K562 (cell line): ENCODE results near the gene PTGES3L. TPM values are rescaled to one million over a fixed set of nuclear protein-coding genes. Genes with fewer than 3 reads are reported as not detected.

Source experiments
- CBFA2T2 ChIP-seq: fragments of 450-650 bp; conservative IDR thresholded peaks from 2 replicates; pipeline ENCODE4 v1.6.1; 2017; ENCODE audit warnings: mild to moderate bottlenecking
- GABPB1 ChIP-seq: sonication (generic); formaldehyde crosslinking; IDR thresholded peaks from 2 replicates; pipeline ENCODE4 v1.8.0; 2022; ENCODE audit warnings: mild to moderate bottlenecking, missing genetic modification reagents
- GATA2 ChIP-seq: sonication (generic); formaldehyde crosslinking; IDR thresholded peaks from 2 replicates; pipeline ENCODE4 v1.4.0; 2020; ENCODE audit warnings: mild to moderate bottlenecking, missing genetic modification reagents
- KDM5B ChIP-seq: fragments of 200-600 bp; sonication (generic); IDR thresholded peaks from 2 replicates; pipeline ENCODE4 v1.6.1; 2012; ENCODE audit warnings: low read depth, mild to moderate bottlenecking, moderate library complexity, low read length, control low read depth, inconsistent platforms; ENCODE audit not compliant: insufficient replicate concordance
- MBD2 ChIP-seq: sonication (generic); IDR thresholded peaks from 2 replicates; pipeline ENCODE4 v1.6.1; 2016; ENCODE audit warnings: low read depth, borderline replicate concordance
- MCM5 ChIP-seq: fragments of 450-650 bp; IDR thresholded peaks from 2 replicates; pipeline ENCODE4 v1.6.1; 2016; ENCODE audit warnings: low read depth
- NCOA6 ChIP-seq: fragments of 450-650 bp; IDR thresholded peaks from 2 replicates; pipeline ENCODE4 v1.6.1; 2017; ENCODE audit warnings: mild to moderate bottlenecking
- OTX1 ChIP-seq: fragments of 450-650 bp; formaldehyde crosslinking; IDR thresholded peaks from 2 replicates; pipeline ENCODE4 v1.4.0; 2022; ENCODE audit warnings: mild to moderate bottlenecking
- PCBP1 ChIP-seq: fragments of 200-400 bp; formaldehyde crosslinking; IDR thresholded peaks from 2 replicates; pipeline ENCODE4 v1.6.1; 2018; ENCODE audit warnings: mild to moderate bottlenecking, low read depth, low read length; ENCODE audit not compliant: poor library complexity, severe bottlenecking
- PHF8 ChIP-seq: fragments of 200-600 bp; sonication (generic); IDR thresholded peaks from 2 replicates; pipeline ENCODE4 v1.6.1; 2012; ENCODE audit warnings: mixed run types, mild to moderate bottlenecking, inconsistent platforms, low read length, moderate library complexity, borderline replicate concordance
- SAP30 ChIP-seq: fragments of 200-600 bp; sonication (generic); IDR thresholded peaks from 2 replicates; pipeline ENCODE4 v1.6.1; 2012; ENCODE audit warnings: borderline replicate concordance, low read depth, mild to moderate bottlenecking, moderate library complexity, low read length, control low read depth, inconsistent platforms; ENCODE audit not compliant: insufficient read depth, poor library complexity, severe bottlenecking
- SETDB1 ChIP-seq: IDR thresholded peaks from one replicate; pipeline ENCODE4 v1.6.1; 2012; ENCODE audit warnings: low read length, control low read depth, inconsistent platforms
- TBP ChIP-seq: optimal IDR thresholded peaks from 2 replicates; pipeline ENCODE3; 2011; ENCODE audit warnings: low read depth, low read length, improper control_type of control experiment
- ZC3H11A ChIP-seq: IDR thresholded peaks from 2 replicates; pipeline ENCODE4 v1.6.1; 2012; ENCODE audit warnings: low read depth, low read length, improper control_type of control experiment
- polyA plus RNA-seq, 8 experiments: library from polyadenylated mRNA; depleted of rRNA in 4 of 8; stranded (reverse) in 5 of 8; unstranded in 3 of 8; fragments of >200 nt; fragmentation: Nextera tagmentation in 2 of 8; fragmentation: Illumina TruSeq in 1 of 8; extraction: Ambion mirVana in 2 of 8; extraction: Trizol in 1 of 8; gene quantifications; 2 replicates each; pipeline versions ENCODE4 v1.2.1 to v1.2.3, GENCODE V29; 2011 to 2014; ENCODE audit warnings: inconsistent platforms in 1 of 8, missing spikeins in 1 of 8
- total RNA-seq, 7 experiments: library from RNA; depleted of rRNA in 6 of 7; stranded (reverse); fragments of >200 nt in 6 of 7; fragmentation: Illumina TruSeq in 2 of 7; extraction: Trizol in 2 of 7; gene quantifications; 2 replicates each; pipeline versions ENCODE4 v1.2.1 to v1.2.3, GENCODE V29; 2011 to 2021; ENCODE audit warnings: low replicate concordance in 1 of 7
- TF ChIP-seq, protein P1 (sequence below): fragments of 250-450 bp; sonication (Bioruptor Pico); IDR thresholded peaks from 2 replicates; pipeline ENCODE4 v1.8.0; 2021; ENCODE audit warnings: moderate library complexity, mild to moderate bottlenecking, inconsistent platforms
- TF ChIP-seq, protein P2 (sequence below): fragments of 250-450 bp; sonication (Bioruptor Pico); IDR thresholded peaks from 2 replicates; pipeline ENCODE4 v1.8.0; 2022; ENCODE audit warnings: inconsistent platforms
- TF ChIP-seq, protein P3 (sequence below): fragments of 250-450 bp; sonication (Bioruptor Pico); IDR thresholded peaks from 2 replicates; pipeline ENCODE4 v1.4.0; 2020; ENCODE audit warnings: borderline replicate concordance
- TF ChIP-seq, protein P4 (sequence below): fragments of 250-450 bp; sonication (Bioruptor Pico); IDR thresholded peaks from 2 replicates; pipeline ENCODE4 v1.8.0; 2022; ENCODE audit warnings: moderate library complexity, mild to moderate bottlenecking, inconsistent platforms
- TF ChIP-seq, protein P5 (sequence below): sonication (generic); IDR thresholded peaks from 2 replicates; pipeline ENCODE4 v1.6.1; 2016

Gene PTGES3L
- total and polyA plus RNA-seq, 9 of the 15 experiments (the other 6 are each of a cell fraction or from before 2014, with no cell fraction given), result 6.0 to 16.0 (median 9.6) TPM

DNA sequence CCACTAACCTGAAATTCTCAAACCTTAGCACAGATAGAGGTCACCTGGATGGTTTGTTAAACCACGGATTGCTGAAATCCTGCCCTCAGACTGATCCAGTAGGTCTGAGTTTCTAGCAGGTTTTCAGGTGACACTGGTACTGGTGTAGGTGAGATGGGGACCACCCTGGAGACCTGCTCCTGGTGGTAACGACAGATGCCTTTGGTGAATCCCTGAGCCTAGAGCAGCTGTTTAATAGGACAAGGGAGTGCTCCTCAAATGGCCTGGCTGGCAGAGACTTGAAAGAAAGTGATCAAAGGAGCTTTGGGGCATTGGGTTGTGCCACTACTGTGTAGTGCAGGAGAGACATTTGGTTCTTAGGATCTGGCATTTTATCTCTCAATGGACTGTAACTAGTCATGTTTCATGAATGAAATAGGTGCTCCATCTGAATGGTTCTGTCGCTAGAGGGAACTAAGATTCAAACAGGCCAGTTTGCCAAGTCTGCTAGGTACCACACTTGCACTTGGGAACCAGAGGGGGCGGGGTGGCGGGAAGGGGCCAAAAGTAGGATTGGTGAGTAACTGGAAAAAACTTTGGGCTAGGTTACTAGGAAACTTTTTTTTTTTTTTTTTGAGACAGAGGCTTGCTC lies 23.8 kb upstream of the PTGES3L start (continued):
- TF ChIP-seq, protein P1, sequence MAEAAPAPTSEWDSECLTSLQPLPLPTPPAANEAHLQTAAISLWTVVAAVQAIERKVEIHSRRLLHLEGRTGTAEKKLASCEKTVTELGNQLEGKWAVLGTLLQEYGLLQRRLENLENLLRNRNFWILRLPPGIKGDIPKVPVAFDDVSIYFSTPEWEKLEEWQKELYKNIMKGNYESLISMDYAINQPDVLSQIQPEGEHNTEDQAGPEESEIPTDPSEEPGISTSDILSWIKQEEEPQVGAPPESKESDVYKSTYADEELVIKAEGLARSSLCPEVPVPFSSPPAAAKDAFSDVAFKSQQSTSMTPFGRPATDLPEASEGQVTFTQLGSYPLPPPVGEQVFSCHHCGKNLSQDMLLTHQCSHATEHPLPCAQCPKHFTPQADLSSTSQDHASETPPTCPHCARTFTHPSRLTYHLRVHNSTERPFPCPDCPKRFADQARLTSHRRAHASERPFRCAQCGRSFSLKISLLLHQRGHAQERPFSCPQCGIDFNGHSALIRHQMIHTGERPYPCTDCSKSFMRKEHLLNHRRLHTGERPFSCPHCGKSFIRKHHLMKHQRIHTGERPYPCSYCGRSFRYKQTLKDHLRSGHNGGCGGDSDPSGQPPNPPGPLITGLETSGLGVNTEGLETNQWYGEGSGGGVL (CRISPR knock-in tag), result no peak
- TF ChIP-seq SETDB1 (no peak), ZC3H11A (no peak), PHF8 (no peak), MCM5 (no peak), SAP30 (no peak), PCBP1 (no peak), OTX1 (CRISPR knock-in tag) (no peak), KDM5B (peak; percentile 18), MBD2 (0 out of 2 replicates have a peak, but pooled peaks have one; percentile 44), CBFA2T2 (no peak), GABPB1 (CRISPR knock-in tag) (no peak), GATA2 (CRISPR knock-in tag) (no peak), NCOA6 (no peak), TBP (no peak)
- TF ChIP-seq, protein P2, sequence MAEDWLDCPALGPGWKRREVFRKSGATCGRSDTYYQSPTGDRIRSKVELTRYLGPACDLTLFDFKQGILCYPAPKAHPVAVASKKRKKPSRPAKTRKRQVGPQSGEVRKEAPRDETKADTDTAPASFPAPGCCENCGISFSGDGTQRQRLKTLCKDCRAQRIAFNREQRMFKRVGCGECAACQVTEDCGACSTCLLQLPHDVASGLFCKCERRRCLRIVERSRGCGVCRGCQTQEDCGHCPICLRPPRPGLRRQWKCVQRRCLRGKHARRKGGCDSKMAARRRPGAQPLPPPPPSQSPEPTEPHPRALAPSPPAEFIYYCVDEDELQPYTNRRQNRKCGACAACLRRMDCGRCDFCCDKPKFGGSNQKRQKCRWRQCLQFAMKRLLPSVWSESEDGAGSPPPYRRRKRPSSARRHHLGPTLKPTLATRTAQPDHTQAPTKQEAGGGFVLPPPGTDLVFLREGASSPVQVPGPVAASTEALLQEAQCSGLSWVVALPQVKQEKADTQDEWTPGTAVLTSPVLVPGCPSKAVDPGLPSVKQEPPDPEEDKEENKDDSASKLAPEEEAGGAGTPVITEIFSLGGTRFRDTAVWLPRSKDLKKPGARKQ (CRISPR knock-in tag), result no peak
- TF ChIP-seq, protein P3, sequence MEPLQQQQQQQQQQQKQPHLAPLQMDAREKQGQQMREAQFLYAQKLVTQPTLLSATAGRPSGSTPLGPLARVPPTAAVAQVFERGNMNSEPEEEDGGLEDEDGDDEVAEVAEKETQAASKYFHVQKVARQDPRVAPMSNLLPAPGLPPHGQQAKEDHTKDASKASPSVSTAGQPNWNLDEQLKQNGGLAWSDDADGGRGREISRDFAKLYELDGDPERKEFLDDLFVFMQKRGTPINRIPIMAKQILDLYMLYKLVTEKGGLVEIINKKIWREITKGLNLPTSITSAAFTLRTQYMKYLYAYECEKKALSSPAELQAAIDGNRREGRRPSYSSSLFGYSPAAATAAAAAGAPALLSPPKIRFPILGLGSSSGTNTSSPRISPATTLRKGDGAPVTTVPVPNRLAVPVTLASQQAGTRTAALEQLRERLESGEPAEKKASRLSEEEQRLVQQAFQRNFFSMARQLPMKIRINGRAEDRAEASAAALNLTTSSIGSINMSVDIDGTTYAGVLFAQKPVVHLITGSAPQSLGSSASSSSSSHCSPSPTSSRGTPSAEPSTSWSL (CRISPR knock-in tag), result no peak
- TF ChIP-seq, protein P4, sequence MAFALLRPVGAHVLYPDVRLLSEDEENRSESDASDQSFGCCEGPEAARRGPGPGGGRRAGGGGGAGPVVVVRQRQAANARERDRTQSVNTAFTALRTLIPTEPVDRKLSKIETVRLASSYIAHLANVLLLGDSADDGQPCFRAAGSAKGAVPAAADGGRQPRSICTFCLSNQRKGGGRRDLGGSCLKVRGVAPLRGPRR (CRISPR knock-in tag), result no peak
- TF ChIP-seq, protein P5, sequence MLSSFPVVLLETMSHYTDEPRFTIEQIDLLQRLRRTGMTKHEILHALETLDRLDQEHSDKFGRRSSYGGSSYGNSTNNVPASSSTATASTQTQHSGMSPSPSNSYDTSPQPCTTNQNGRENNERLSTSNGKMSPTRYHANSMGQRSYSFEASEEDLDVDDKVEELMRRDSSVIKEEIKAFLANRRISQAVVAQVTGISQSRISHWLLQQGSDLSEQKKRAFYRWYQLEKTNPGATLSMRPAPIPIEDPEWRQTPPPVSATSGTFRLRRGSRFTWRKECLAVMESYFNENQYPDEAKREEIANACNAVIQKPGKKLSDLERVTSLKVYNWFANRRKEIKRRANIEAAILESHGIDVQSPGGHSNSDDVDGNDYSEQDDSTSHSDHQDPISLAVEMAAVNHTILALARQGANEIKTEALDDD, result peak; percentile 22; the same call in 1 of the 2 replicates
